ENCODE measurements around the gene CDH4.

The CDH4 gene

DNA sequence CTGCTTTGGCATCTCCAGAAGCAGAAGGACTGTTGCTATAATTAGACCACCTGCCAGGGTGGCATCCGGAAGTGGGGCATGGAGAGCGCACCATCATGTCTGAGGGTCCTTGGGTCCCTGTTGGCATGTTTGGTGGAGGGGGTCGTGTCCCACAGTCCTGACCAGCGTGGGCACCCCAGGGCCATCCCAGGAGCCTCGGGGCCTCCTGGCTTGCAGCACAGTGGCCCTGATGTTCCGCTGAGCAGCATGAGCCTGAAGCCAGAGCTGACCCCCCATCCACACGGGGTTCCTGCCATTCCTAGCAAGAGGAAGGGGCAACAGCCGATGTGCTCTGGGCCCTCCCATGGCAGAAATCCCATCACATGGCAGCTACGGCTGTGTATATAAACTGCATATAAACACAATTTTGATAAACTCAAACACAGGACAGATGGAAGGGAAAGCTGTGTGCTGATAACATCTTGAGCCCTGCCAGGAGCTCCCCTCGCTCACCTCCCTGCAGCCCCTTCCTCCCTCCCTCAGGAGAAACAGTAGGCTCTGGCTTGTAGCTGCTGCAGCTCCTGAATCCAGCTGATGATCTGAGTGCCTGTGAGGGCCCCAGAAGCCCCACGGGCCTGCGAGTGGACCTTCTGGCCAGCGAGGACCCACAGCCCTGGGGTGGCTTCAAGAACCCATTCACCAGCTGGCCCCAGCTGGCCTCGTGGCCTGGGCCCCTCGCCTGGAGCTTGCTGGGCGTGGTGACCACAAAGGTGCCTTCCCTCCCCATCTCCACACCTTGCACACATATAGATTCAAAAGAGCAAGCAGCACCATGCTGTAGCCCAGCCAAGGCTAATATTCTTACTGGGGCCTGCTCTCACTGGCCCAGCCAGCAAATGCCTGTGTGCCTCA, 321.6 kb downstream of the CDH4 start:
- DNase-seq (ENCODE audit: low spot score in 2 of 2) = no peak
- no peak overlapping the region for H3K4me3 ChIP-seq
- in situ Hi-C loops (cut with MboI; ENCODE audit: low sequenced_read_pairs) = no loop called here
- no peaks in the 10 kb centered on the region for H3K36me3 ChIP-seq (replicated peaks)
- H3K27me3 ChIP-seq (ENCODE audit: low read depth) = no peaks in the 10 kb centered on the region
- no peaks in the 10 kb centered on the region for H3K9me3 ChIP-seq
- no peaks in the 10 kb centered on the region for H3K4me1 ChIP-seq

GRCh38 chr20:61575151-61575937, 323.3 kb downstream of the CDH4 start:
- Histone ChIP-seq H3K27me3 (ENCODE audit: low read depth) (no peaks in the 10 kb centered on the region), H3K36me3 (replicated peaks) (no peaks in the 10 kb centered on the region), H3K9me3 (no peaks in the 10 kb centered on the region), H3K4me1 (no peaks in the 10 kb centered on the region), H3K4me3 (no peak overlapping the region)
- in situ Hi-C loops (cut with MboI; ENCODE audit: low sequenced_read_pairs) = no loop called here
- DNase-seq (ENCODE audit: low spot score in 2 of 2) = no peak

DNA sequence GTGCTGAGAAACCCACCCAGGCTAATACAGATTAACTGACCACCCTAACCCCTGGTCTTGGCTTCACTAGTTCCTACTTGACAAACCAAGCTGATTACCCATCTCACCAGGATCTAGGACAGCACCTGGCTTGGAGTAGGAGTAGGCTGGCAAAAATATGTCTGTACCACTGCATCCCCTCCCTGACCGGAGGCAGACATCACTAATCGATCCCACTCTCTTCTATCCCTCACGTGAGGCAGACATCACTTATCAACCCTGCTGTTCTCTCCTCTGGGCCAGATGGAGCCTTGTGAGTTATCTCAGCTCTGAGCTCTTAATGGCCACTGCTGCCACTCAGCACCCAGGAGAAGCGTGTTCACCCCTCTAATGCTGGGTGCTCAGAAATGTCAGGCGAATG, 324.3 kb downstream of the CDH4 start:
- no peak for DNase-seq (ENCODE audit: low spot score in 2 of 2)

GRCh38 chr20:61577065-61577464, 325.0 kb downstream of the CDH4 start:
- Histone ChIP-seq H3K27me3 (ENCODE audit: low read depth) (no peaks in the 10 kb centered on the region), H3K36me3 (replicated peaks) (no peaks in the 10 kb centered on the region), H3K4me1 (no peaks in the 10 kb centered on the region), H3K4me3 (no peak overlapping the region), H3K9me3 (no peaks in the 10 kb centered on the region)
- in situ Hi-C loops (cut with MboI; ENCODE audit: low sequenced_read_pairs) = no loop called here
- DNase-seq (ENCODE audit: low spot score in 2 of 2) = no peak

More for the DNA sequence above, 324.3 kb downstream of the CDH4 start:
- H3K4me1 ChIP-seq = no peaks in the 10 kb centered on the region
- no peaks in the 10 kb centered on the region for H3K36me3 ChIP-seq (replicated peaks)
- H3K4me3 ChIP-seq = no peak overlapping the region
- in situ Hi-C loops (cut with MboI; ENCODE audit: low sequenced_read_pairs) = no loop called here
- no peaks in the 10 kb centered on the region for H3K27me3 ChIP-seq (ENCODE audit: low read depth)
- H3K9me3 ChIP-seq = no peaks in the 10 kb centered on the region

DNA sequence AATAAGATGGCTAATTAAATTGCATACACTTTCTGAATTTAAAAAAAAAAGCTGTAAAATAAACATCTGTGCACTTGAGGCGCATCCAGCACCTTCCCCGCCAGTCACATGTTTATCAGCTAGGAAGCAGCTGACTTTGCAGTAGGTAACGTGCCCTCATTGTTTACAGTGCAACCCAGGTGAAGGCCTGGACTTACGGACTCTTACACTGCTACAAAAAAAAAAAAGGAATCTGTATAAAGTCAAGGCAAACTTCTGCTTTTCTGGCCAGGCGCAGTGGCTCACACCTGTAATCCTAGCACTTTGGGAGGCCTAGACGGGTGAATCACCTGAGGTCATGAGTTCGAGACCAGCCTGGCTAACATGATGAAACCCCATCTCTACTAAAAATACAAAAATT, 327.8 kb downstream of the CDH4 start:
- in situ Hi-C loops (cut with MboI; ENCODE audit: low sequenced_read_pairs) = no loop called here
- Histone ChIP-seq H3K36me3 (replicated peaks) (no peaks in the 10 kb centered on the region), H3K4me3 (no peak overlapping the region), H3K4me1 (no peaks in the 10 kb centered on the region), H3K27me3 (ENCODE audit: low read depth) (no peaks in the 10 kb centered on the region), H3K9me3 (no peaks in the 10 kb centered on the region)
- no peak for DNase-seq (ENCODE audit: low spot score in 2 of 2)

DNA sequence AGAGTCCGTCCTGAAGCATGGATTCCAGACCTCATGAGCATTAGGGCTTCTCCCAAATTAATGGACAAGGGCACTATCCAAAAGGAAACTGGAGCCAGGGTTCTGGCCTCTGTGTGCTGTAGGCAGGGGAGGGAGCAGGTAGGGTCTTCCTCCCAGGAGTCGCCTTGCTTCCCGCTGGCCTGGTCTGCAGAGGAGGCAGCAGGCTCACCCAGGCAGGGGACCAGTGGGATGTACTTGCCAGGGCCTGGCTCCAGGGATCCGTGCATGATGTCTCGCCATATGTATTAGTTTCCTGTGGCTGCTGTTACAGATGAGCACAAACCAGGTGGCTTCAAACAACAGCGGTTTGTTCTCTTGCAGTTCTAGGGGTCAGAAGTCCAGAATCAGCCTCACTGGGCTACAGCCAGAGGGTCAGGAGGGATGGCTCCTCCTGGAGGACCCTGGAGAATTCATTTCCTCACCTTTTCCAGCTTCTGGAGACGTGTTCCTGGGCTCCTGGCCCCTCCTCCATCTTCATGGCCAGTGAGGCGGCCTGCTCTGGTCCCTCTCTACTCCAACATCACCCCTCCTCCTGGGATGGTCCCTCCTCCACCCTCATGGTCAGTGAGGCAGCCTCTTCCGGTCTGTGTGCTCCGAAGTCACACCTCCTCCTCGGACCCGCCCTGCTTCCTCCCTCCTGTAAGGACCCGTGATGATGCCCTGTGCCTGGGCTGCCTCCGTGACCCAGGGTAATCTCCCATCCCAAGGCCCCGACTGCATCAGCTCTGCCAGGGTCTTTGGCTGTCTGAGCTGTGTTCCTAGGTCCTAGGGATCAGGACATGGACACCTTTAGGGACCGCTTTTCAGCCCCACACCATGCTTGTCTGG, 329.1 kb downstream of the CDH4 start:
- H3K36me3 ChIP-seq (replicated peaks) = no peaks in the 10 kb centered on the region
- no peak for DNase-seq (ENCODE audit: low spot score in 2 of 2)
- no peaks in the 10 kb centered on the region for H3K4me1 ChIP-seq
- no peaks in the 10 kb centered on the region for H3K9me3 ChIP-seq
- no peaks in the 10 kb centered on the region for H3K27me3 ChIP-seq (ENCODE audit: low read depth)
- H3K4me3 ChIP-seq = no peak overlapping the region
- in situ Hi-C loops (cut with MboI; ENCODE audit: low sequenced_read_pairs) = no loop called here

DNA sequence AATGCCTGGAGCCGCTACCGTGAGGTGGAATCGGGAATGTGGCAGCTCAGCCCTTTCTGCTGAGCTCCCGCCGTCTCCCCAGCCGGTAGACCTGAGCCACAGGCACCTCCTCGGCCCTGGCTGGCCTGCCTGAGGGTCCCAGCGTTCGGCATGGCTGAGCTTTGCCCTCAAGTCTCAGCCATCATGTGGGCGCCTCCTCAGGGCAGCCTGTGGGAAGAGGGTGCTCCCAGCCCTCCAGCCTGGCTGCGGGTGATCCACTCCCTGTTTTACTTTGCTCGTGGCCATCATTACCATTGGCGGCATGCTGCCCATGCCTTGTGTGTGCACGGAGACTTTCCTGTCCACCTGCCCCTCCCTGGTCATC, 329.7 kb downstream of the CDH4 start:
- Histone ChIP-seq H3K4me1 (no peaks in the 10 kb centered on the region), H3K9me3 (no peaks in the 10 kb centered on the region), H3K36me3 (replicated peaks) (no peaks in the 10 kb centered on the region), H3K4me3 (no peak overlapping the region), H3K27me3 (ENCODE audit: low read depth) (no peaks in the 10 kb centered on the region)
- in situ Hi-C loops (cut with MboI; ENCODE audit: low sequenced_read_pairs) = no loop called here
- DNase-seq (ENCODE audit: low spot score in 2 of 2) = no peak

DNA sequence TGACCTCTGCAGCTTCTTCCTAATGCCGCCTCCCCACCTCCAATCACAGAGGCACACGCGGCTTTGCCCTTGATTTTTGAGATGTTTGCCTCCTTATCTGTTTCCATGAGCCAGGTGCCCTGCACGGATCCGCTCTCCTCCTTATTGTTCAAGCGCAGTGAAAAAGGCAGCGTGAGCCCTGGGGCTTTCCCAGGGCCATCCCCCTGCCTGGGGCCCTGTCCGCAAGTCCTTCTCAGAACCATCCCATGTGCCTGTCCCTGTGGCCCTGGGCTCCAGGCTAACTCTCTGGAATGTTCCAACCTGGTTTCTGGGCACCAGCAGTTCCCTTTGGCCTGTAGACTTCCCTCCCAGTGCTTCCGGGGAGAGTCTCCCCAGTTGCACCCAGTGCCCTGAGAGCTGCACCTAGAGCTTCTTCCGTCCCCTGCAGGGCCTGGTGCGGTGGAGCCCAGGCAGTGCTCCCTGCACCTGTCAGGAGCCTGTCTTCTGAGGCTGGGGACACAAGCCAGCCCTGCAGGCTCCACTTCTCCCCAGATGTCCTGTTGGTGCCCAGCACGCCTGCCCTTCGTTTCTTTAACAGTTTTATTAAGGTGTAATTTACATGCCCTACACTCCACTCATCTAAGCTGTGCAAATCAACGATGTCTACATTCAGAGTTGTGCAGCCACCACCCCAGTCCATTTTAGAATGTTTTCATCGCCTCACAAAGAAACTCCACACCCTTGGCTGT, 330.3 kb downstream of the CDH4 start:
- no peaks in the 10 kb centered on the region for H3K36me3 ChIP-seq (replicated peaks)

GRCh38 chr20:61583356-61583755, 331.3 kb downstream of the CDH4 start:
- Histone ChIP-seq H3K9me3 (no peaks in the 10 kb centered on the region), H3K4me1 (no peaks in the 10 kb centered on the region), H3K36me3 (replicated peaks) (no peaks in the 10 kb centered on the region), H3K27me3 (ENCODE audit: low read depth) (no peaks in the 10 kb centered on the region), H3K4me3 (no peak overlapping the region)
- in situ Hi-C loops (cut with MboI; ENCODE audit: low sequenced_read_pairs) = no loop called here
- DNase-seq (ENCODE audit: low spot score in 2 of 2) = no peak

More for the DNA sequence above, 330.3 kb downstream of the CDH4 start:
- DNase-seq (ENCODE audit: low spot score in 2 of 2) = no peak
- H3K4me3 ChIP-seq = no peak overlapping the region
- no peaks in the 10 kb centered on the region for H3K4me1 ChIP-seq
- in situ Hi-C loops (cut with MboI; ENCODE audit: low sequenced_read_pairs) = no loop called here
- no peaks in the 10 kb centered on the region for H3K9me3 ChIP-seq
- no peaks in the 10 kb centered on the region for H3K27me3 ChIP-seq (ENCODE audit: low read depth)

GRCh38 chr20:61584851-61585250, 332.8 kb downstream of the CDH4 start:
- H3K4me1 ChIP-seq = no peaks in the 10 kb centered on the region
- H3K27me3 ChIP-seq (ENCODE audit: low read depth) = no peaks in the 10 kb centered on the region

DNA sequence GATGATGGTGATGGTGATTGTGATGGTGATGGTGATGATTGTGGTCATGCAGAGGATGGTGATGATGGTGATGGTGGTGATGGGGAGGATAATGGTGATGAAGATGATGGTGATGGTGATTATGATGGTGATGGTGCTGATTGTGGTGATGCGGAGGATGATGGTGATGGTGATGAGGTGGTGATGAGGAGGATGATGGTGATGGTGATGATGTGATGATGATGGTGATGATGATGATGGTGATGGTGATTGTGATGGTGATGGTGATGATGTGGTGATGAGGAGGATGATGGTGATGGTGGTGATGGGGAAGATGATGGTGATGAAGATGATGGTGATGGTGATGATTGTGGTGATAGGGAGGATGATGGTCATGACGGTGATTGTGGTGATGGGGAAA, 333.7 kb downstream of the CDH4 start:
- DNase-seq (ENCODE audit: low spot score in 2 of 2) = no peak
- H3K4me3 ChIP-seq = no peak overlapping the region
- in situ Hi-C loops (cut with MboI; ENCODE audit: low sequenced_read_pairs) = no loop called here
- no peaks in the 10 kb centered on the region for H3K4me1 ChIP-seq
- no peaks in the 10 kb centered on the region for H3K36me3 ChIP-seq (replicated peaks)
- no peaks in the 10 kb centered on the region for H3K27me3 ChIP-seq (ENCODE audit: low read depth)
- no peaks in the 10 kb centered on the region for H3K9me3 ChIP-seq

More at GRCh38 chr20:61584851-61585250, 332.8 kb downstream of the CDH4 start:
- H3K4me3 ChIP-seq = no peak overlapping the region
- no peaks in the 10 kb centered on the region for H3K9me3 ChIP-seq
- in situ Hi-C loops (cut with MboI; ENCODE audit: low sequenced_read_pairs) = no loop called here
- no peak for DNase-seq (ENCODE audit: low spot score in 2 of 2)
- H3K36me3 ChIP-seq (replicated peaks) = no peaks in the 10 kb centered on the region

DNA sequence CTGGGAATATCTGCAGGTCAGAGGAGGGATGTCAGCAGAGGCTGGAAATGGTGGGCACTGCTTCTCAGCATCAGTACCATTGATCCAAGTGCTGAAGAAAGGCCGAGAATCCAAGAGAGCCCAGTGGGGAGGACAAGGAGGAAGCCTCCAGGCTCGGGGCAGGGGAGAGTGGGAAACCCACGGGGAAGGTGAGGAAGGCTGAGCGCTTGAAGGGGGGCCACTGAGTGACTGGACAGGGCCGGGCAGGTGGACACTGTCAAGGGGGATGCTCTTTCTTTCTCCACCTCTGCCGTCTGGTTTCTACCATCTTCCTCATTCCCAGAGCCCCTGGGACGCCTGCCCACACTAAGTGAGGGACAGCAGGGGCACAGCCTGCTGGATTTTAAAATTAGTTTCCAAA, 335.0 kb downstream of the CDH4 start:
- H3K4me1 ChIP-seq = no peaks in the 10 kb centered on the region
- H3K9me3 ChIP-seq = no peaks in the 10 kb centered on the region
- no peak for DNase-seq (ENCODE audit: low spot score in 2 of 2)
- no peaks in the 10 kb centered on the region for H3K36me3 ChIP-seq (replicated peaks)
- no peak overlapping the region for H3K4me3 ChIP-seq
- in situ Hi-C loops (cut with MboI; ENCODE audit: low sequenced_read_pairs) = no loop called here
- H3K27me3 ChIP-seq (ENCODE audit: low read depth) = no peaks in the 10 kb centered on the region

DNA sequence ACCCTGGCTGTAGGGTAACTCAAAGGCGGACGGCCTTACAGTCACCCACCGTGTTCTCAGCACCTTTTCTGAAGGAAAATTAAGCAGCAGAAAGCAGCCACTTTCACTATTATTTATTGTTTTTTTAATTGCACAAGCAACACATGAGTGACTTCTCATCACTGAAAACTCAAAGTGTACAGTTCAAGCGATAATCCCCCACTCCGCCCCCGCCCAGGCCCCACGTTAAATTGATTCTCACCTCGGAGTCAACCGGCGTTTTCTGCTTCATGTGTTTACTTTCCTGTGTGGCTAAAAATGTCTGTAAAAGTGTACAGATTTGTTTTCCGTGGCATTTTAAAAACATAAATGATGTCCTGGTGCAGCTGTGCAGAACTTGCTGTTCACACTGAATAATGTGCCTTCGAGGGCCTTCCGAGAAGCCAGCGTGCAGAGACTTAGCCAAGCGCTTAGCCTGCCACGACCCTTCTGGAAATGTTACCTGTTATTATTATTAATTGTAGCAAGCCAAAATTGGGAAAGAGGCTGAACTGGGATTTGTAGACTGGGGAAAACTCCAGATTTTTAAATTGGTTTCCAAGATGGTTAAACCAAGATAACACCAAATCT, 335.7 kb downstream of the CDH4 start:
- Histone ChIP-seq H3K27me3 (ENCODE audit: low read depth) (no peaks in the 10 kb centered on the region), H3K9me3 (no peaks in the 10 kb centered on the region), H3K36me3 (replicated peaks) (no peaks in the 10 kb centered on the region), H3K4me3 (no peak overlapping the region), H3K4me1 (no peaks in the 10 kb centered on the region)
- in situ Hi-C loops (cut with MboI; ENCODE audit: low sequenced_read_pairs) = no loop called here
- DNase-seq (ENCODE audit: low spot score in 2 of 2) = no peak

Measured in HAP-1 (cell line).